ENCODE data around the gene CTSE.
"Not testable (repeated sequence)": the region's sequence is repeated elsewhere in the genome, so short reads cannot be mapped to it uniquely, and the experiment has no call there.

CTSE gene

DNA sequence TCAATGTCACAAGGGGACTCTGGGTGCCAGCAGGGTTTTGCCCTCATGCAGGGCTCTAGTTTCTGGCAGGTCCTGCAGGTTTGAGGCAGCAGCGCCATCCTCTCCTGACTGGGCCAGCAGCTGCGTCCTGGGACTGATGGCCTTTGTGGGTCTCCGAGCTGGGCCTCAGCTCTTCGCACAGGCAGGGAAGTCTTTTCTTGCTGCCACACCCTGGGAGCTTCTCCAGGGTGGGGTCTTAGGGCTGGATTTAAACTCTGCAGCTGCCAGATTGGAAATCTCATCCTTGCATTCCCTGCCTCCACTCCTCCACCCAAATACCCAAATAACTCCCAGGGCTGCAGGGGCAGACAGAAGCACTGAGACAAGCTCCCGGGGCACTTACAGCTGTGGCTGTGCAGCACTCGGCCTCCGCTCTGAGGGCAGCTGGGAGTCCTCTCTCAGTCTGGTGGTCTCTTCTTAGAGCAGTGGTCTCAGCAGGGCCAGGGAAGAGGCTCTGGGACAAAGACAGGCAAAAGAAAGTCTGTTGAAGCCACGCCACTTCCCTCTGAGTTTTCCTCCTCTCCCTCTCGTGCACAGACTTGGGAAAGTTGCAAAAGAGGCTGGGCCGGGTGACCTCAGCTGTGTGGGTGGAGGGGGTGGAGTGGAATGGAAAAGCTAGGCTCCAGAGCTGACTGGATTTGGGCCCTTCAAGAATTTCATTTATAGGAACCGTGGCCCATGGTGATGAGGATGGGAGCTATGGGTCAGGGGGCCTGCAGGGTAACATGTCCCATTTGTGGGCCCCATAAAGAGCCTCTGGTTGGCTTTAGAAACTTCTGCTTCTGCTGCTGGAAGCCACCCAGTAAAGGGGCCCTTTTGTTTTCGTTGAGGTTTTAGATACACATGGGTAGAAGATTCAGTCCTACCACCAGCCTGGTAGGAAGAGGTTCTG is 20.6 kb downstream of the CTSE start, which contains the start of gene RAB7B:
Gene RAB7B, minus strand, starts transcription at position 525 of the 931 bp plus-strand sequence. CDS start 9,260 bp downstream, outside the sequence.
- no peaks in the 10 kb centered on the region for H3K9me3 ChIP-seq (ENCODE audit: control insufficient read depth, insufficient read depth, low read length)
- no peak within 1 kb of the TSS for H3K4me3 ChIP-seq (ENCODE audit: low read length)
- WGBS (ENCODE audit: insufficient coverage, insufficient read length): no CpG with 5 or more reads among the region's 12 CpGs
- peaks cover 4% of the 10 kb centered on the region for H3K4me1 ChIP-seq (ENCODE audit: control insufficient read depth, insufficient read depth, low read length)
- no peak within 1 kb of the TSS for H3K27ac ChIP-seq (ENCODE audit: low read length)
- no peaks in the 10 kb centered on the region for H3K36me3 ChIP-seq (ENCODE audit: control insufficient read depth, insufficient read depth, low read length)
- H3K27me3 ChIP-seq (ENCODE audit: control insufficient read depth, insufficient read depth, low read length): no peaks in the 10 kb centered on the region
- DNase-seq (ENCODE audit: low read depth, low spot score): no peak

DNA sequence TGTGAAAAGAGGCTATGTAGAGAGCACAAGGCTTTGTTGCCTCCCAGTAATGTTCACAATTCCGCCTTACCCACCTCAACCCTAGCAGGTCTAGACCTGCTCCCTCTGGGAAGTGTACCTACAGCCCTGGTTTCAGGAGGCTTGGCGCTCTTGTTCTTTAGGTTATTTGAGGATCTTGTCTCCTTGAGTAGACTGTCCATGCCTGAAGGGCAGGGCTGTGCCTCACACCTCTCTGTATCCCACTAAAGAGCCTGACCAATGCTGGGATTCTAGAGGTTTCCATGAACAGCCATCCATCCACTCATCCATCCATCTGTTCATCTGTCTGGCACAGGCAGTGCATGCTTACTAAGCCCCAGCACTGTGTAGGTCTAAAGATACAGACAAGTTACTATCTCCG is 21.5 kb downstream of the CTSE start:
- no peaks in the 10 kb centered on the region for H3K9me3 ChIP-seq (ENCODE audit: control insufficient read depth, insufficient read depth, low read length)
- no peak overlapping the region for H3K27ac ChIP-seq (ENCODE audit: low read length)
- no peak overlapping the region for H3K4me3 ChIP-seq (ENCODE audit: low read length)
- H3K36me3 ChIP-seq (ENCODE audit: control insufficient read depth, insufficient read depth, low read length): no peaks in the 10 kb centered on the region
- peaks cover 1% of the 10 kb centered on the region; the same call in 1 of the 2 replicates for H3K27me3 ChIP-seq (ENCODE audit: control insufficient read depth, insufficient read depth, low read length)
- H3K4me1 ChIP-seq (ENCODE audit: control insufficient read depth, insufficient read depth, low read length): peaks cover 4% of the 10 kb centered on the region
- DNase-seq (ENCODE audit: low read depth, low spot score): no peak
- no CpG with 5 or more reads among the region's 3 CpGs for WGBS (ENCODE audit: insufficient coverage, insufficient read length)

DNA sequence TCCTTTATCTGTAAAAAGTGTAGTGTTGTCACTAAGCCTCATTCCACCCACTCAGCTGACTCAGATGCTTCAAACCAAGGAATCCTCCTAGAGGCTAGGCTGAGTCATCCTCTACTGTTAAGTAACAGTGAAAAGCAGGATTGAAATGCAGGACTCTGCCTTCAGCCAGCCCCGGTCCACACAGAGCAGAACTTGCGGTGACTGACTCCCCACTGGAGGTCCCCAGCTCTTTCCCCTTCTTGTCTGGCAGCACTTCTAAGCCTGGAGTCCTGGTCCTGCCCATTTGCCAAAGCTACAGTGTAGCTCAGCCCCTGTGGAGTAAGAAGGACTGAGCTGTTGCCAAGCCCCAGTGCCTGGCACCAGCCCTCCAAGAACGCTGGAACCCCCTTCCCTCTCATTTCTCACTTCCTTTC is 22.2 kb downstream of the CTSE start:
- WGBS (ENCODE audit: insufficient coverage, insufficient read length): no CpG with 5 or more reads among the region's 3 CpGs
- Histone ChIP-seq H3K27ac (ENCODE audit: low read length) (no peak overlapping the region), H3K4me1 (ENCODE audit: control insufficient read depth, insufficient read depth, low read length) (peaks cover 4% of the 10 kb centered on the region), H3K27me3 (ENCODE audit: control insufficient read depth, insufficient read depth, low read length) (peaks cover 3% of the 10 kb centered on the region; the same call in 1 of the 2 replicates), H3K4me3 (ENCODE audit: low read length) (no peak overlapping the region), H3K9me3 (ENCODE audit: control insufficient read depth, insufficient read depth, low read length) (no peaks in the 10 kb centered on the region), H3K36me3 (ENCODE audit: control insufficient read depth, insufficient read depth, low read length) (no peaks in the 10 kb centered on the region)
- DNase-seq (ENCODE audit: low read depth, low spot score): no peak

DNA sequence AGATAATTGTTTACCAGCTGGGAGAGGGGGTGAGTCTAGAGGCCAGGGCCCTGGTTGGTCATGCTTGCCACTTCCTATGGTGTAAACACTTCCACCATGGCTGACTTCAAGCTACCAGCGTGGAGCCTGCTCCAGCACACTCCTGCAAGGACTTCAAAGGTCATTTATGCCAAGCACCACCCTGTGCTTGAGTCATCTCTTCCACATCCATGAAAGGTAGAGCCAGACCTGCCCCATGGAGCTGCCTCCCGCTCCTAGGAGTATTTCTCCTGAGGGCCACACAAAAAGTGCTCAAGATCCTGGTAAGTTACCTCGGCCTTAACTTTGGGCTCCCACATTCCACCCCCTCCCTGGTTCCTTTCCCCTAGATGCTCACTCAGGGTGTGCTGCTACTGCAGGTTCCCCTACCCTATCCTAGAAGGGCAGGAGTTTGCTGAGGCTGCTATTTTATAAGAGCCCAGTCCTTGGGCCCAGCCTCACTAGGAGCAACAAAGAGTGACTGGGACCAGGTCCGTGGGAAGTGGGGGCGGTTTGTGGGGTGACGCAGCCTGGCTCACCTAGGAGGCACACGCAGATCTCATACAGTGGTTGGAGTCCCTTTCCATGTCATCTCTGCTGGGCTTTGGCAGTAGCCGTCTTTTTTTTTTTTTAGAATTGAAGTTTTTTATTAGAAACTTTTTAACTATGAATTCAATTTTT is 22.9 kb downstream of the CTSE start:
- peaks cover 3% of the 10 kb centered on the region; the same call in 1 of the 2 replicates for H3K27me3 ChIP-seq (ENCODE audit: control insufficient read depth, insufficient read depth, low read length)
- no peak overlapping the region for H3K4me3 ChIP-seq (ENCODE audit: low read length)
- no peak overlapping the region for H3K27ac ChIP-seq (ENCODE audit: low read length)
- H3K4me1 ChIP-seq (ENCODE audit: control insufficient read depth, insufficient read depth, low read length): peaks cover 6% of the 10 kb centered on the region
- WGBS (ENCODE audit: insufficient coverage, insufficient read length): no CpG with 5 or more reads among the region's 8 CpGs
- H3K9me3 ChIP-seq (ENCODE audit: control insufficient read depth, insufficient read depth, low read length): no peaks in the 10 kb centered on the region
- DNase-seq (ENCODE audit: low read depth, low spot score): no peak
- H3K36me3 ChIP-seq (ENCODE audit: control insufficient read depth, insufficient read depth, low read length): no peaks in the 10 kb centered on the region

DNA sequence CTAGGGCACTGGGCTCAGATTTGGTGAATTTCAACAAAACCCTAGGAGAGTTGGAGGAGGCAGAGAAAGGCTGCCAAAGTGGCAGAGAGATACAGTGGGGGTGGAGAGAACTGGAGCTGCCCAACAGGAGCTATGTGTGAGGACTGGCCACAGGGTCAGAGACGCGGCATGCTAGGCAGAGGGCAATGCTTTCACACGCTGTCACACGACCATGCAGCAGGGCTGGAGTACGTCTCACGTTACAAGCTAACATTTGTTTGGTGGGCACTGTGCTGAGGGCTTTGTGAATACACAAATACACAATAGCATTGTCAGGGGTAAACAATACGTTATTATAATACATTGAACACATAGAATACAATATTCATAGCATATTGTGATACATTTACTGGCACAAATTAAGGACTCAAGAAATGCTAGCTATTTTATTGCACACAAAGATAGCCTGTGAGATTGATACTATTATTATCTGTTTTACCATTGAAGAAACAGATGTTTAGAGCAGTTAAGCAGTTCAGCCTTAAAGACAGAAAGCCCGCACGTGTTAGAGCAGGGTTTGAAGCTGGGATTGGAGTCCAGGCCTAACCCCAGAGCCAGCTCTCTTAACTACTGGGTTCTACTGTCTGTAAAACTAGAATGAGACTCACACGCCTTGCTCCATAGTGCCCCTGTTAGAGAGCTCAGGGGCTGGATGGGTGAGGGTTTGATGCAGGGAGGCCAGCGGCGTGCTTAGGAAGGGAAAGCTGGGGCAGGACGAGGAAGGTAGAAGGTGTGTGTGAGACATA is 25.0 kb downstream of the CTSE start:
- whole genome bisulfite sequencing (ENCODE audit: insufficient coverage, insufficient read length): no CpG with 5 or more reads among the region's 13 CpGs
- Histone ChIP-seq H3K9me3 (ENCODE audit: control insufficient read depth, insufficient read depth, low read length) (no peaks in the 10 kb centered on the region), H3K4me1 (ENCODE audit: control insufficient read depth, insufficient read depth, low read length) (peaks cover 6% of the 10 kb centered on the region), H3K4me3 (ENCODE audit: low read length) (no peak overlapping the region), H3K27me3 (ENCODE audit: control insufficient read depth, insufficient read depth, low read length) (peaks cover 3% of the 10 kb centered on the region; the same call in 1 of the 2 replicates), H3K27ac (ENCODE audit: low read length) (no peak overlapping the region), H3K36me3 (ENCODE audit: control insufficient read depth, insufficient read depth, low read length) (no peaks in the 10 kb centered on the region)
- no peak for DNase-seq (ENCODE audit: low read depth, low spot score)

DNA sequence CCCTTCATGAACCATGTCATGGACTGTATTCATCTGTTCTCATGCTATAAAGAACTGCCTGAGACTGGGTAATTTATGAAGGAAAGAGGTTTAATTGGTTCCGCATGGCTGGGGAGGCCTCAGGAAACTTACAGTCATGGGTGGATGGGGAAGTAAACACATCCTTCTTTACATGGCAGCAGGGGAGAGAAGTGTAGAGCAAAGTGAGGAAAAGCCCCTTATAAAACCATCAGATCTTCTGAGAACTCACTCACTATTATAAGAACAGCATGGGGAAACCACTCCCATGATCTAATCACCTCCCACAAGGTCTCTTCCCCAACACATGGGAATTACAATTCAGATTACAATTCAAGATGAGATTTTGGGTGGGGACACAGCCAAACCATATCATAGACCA is 27.1 kb downstream of the CTSE start:
- H3K27me3 ChIP-seq (ENCODE audit: control insufficient read depth, insufficient read depth, low read length); H3K4me3 ChIP-seq (ENCODE audit: low read length); DNase-seq (ENCODE audit: low read depth, low spot score); H3K27ac ChIP-seq (ENCODE audit: low read length); H3K9me3 ChIP-seq (ENCODE audit: control insufficient read depth, insufficient read depth, low read length); H3K36me3 ChIP-seq (ENCODE audit: control insufficient read depth, insufficient read depth, low read length); H3K4me1 ChIP-seq (ENCODE audit: control insufficient read depth, insufficient read depth, low read length): not testable (repeated sequence)
- no CpG with 5 or more reads among the region's 1 CpG for WGBS (ENCODE audit: insufficient coverage, insufficient read length)

DNA sequence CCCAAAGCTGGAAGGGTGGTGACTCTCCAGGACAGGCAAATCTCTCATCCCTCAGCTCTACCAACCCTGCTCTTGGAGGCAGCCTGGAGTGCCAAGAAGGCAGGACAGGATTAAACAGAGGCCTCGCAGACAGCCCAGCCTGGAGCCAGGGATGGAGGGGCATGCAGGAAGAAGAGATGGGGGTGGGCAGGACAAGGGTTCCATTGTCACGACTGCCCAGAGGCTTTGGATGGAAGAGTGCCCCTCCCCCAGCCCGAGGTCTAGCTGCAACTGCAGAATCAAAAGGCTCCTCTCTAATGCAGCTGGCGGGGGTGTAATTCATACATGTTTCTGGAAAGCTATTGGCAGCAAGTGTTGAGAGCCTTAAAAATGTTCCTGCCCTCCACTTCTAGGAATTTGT is 29.3 kb downstream of the CTSE start:
- H3K4me1 ChIP-seq (ENCODE audit: control insufficient read depth, insufficient read depth, low read length): peaks cover 4% of the 10 kb centered on the region
- no peak overlapping the region for H3K4me3 ChIP-seq (ENCODE audit: low read length)
- H3K27me3 ChIP-seq (ENCODE audit: control insufficient read depth, insufficient read depth, low read length): peaks cover 3% of the 10 kb centered on the region; the same call in 1 of the 2 replicates
- WGBS (ENCODE audit: insufficient coverage, insufficient read length): no CpG with 5 or more reads among the region's 4 CpGs
- H3K27ac ChIP-seq (ENCODE audit: low read length): no peak overlapping the region
- no peak for DNase-seq (ENCODE audit: low read depth, low spot score)
- H3K36me3 ChIP-seq (ENCODE audit: control insufficient read depth, insufficient read depth, low read length): no peaks in the 10 kb centered on the region
- H3K9me3 ChIP-seq (ENCODE audit: control insufficient read depth, insufficient read depth, low read length): no peaks in the 10 kb centered on the region

DNA sequence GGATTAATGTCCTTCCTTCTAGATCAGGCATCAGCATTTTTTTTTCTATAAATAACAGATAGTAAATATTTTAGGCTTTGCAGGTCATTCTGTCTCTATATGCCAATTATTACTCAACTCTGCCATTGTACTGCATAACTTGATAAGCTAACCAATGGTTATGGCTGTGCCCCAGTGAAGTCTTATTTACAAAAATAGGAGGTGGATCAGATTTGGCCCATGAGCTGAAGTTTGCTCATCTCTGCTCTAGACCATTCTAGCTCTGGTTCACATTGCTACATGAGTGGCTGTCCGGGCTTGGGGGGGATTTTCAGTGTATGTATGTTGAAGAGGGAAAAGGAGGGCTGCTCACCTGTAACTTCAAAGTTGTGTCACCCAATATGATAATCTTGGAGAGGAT is 30.6 kb downstream of the CTSE start:
- H3K27me3 ChIP-seq (ENCODE audit: control insufficient read depth, insufficient read depth, low read length): peaks cover 3% of the 10 kb centered on the region; the same call in 1 of the 2 replicates
- H3K9me3 ChIP-seq (ENCODE audit: control insufficient read depth, insufficient read depth, low read length): no peaks in the 10 kb centered on the region
- H3K4me3 ChIP-seq (ENCODE audit: low read length): no peak overlapping the region
- no CpG with 5 or more reads among the region's 1 CpG for WGBS (ENCODE audit: insufficient coverage, insufficient read length)
- no peak for DNase-seq (ENCODE audit: low read depth, low spot score)
- H3K36me3 ChIP-seq (ENCODE audit: control insufficient read depth, insufficient read depth, low read length): no peaks in the 10 kb centered on the region
- peaks cover 2% of the 10 kb centered on the region; the same call in 1 of the 2 replicates for H3K4me1 ChIP-seq (ENCODE audit: control insufficient read depth, insufficient read depth, low read length)
- no peak overlapping the region for H3K27ac ChIP-seq (ENCODE audit: low read length)

DNA sequence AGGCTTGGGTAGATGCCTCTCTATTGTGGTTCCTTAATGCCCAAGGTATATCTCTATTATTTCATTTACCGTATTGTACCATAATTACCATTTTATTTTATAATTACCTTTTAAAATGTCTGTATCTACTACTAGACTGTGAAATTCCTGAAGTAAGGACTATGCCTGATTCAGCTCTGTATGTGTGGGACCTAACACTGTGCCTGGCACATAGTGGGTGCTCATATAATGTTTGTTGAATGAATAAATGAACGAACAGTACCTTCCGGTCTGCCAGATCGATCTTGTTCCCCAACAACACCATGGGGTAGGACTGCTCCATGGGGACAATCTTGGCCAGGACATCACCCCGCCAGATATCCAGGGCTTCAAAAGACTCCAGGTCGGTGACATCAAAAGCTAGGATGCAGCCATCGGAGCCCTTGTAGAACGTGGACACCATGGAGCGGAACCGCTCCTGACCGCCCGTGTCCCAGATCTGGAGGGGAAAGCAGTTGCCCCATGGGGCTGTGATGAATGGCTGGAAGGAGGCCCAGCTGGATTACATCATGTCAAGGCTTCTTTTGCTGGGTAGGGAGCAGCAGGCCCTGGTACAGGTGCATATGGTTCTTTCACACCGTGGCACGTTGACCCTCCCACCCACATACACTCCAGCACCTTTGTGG is 31.3 kb downstream of the CTSE start:
- Histone ChIP-seq H3K4me1 (ENCODE audit: control insufficient read depth, insufficient read depth, low read length) (peaks cover 2% of the 10 kb centered on the region; the same call in 1 of the 2 replicates), H3K27me3 (ENCODE audit: control insufficient read depth, insufficient read depth, low read length) (peaks cover 3% of the 10 kb centered on the region; the same call in 1 of the 2 replicates), H3K4me3 (ENCODE audit: low read length) (no peak overlapping the region), H3K27ac (ENCODE audit: low read length) (no peak overlapping the region), H3K36me3 (ENCODE audit: control insufficient read depth, insufficient read depth, low read length) (no peaks in the 10 kb centered on the region), H3K9me3 (ENCODE audit: control insufficient read depth, insufficient read depth, low read length) (no peaks in the 10 kb centered on the region)
- WGBS (ENCODE audit: insufficient coverage, insufficient read length): no CpG with 5 or more reads among the region's 14 CpGs
- DNase-seq (ENCODE audit: low read depth, low spot score): no peak
